ENCODE data around the gene GABBR2.
A peak's percentile ranks its signal among the peaks of the same experiment; 100 is the strongest.
"Not testable (repeated sequence)": the region's sequence is repeated elsewhere in the genome, so short reads cannot be mapped to it uniquely, and the experiment has no call there.

Gene GABBR2

DNA sequence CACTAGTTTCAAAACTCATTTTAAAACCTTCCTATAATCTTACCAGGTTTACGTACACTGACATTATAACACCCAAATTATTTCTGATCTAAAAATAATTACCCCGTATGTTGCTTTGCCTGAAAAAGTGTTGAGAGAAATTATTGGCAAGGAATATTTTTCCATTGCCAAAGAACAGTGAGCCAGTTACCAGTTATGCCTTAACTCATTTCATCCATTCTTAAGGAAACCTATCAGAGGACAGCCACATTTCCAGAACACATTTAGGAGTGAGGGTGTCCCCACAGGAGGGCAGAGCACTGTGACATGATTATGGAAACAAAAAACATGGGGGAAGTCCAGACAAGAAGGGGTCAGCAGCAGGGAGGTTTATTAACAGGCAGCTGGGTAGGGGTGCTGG is 52.2 kb downstream of the GABBR2 start:
- TF ChIP-seq, protein P1, sequence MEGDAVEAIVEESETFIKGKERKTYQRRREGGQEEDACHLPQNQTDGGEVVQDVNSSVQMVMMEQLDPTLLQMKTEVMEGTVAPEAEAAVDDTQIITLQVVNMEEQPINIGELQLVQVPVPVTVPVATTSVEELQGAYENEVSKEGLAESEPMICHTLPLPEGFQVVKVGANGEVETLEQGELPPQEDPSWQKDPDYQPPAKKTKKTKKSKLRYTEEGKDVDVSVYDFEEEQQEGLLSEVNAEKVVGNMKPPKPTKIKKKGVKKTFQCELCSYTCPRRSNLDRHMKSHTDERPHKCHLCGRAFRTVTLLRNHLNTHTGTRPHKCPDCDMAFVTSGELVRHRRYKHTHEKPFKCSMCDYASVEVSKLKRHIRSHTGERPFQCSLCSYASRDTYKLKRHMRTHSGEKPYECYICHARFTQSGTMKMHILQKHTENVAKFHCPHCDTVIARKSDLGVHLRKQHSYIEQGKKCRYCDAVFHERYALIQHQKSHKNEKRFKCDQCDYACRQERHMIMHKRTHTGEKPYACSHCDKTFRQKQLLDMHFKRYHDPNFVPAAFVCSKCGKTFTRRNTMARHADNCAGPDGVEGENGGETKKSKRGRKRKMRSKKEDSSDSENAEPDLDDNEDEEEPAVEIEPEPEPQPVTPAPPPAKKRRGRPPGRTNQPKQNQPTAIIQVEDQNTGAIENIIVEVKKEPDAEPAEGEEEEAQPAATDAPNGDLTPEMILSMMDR (conservative IDR thresholded peaks at IDR 0.05): no peak
- H3K27ac ChIP-seq: no peak overlapping the region

DNA sequence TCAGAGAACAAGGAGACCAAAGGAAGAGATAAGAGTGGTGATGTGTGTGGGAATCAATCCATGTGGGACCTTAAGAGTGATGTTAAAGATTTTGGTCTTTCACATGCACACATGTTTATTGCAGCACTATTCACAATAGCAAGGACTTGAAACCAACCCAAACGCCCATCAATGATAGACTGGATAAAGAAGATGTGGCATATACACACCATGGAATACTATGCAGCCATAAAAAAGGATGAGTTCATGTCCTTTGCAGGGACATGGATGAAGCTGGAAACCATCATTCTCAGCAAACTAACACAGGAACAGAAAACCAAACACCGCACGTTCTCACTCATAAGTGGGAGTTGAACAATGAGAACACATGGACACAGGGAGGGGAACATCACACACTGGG is 53.3 kb downstream of the GABBR2 start:
- not testable (repeated sequence) for H3K27ac ChIP-seq

DNA sequence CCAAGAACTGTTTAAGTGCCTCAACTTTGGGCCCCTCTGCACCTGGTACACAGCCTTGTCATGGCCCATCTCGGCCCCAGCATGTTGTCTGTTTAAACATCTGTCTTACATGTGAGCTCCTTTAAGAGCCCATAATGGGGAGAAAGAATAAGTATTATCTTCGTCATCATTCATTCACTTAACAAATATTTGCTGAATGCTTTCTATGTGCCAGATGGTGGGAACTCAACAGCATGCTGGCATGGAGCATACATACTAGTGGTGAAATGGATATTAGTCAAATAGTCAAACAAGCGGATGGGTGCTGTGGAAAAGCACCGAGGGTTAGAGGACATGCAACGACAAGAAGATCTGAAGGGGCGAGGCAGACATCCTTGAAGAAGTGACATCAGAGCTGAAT is 54.5 kb downstream of the GABBR2 start:
- H3K27ac ChIP-seq: no peak overlapping the region
- TF ChIP-seq, protein P1 (conservative IDR thresholded peaks at IDR 0.05): no peak

DNA sequence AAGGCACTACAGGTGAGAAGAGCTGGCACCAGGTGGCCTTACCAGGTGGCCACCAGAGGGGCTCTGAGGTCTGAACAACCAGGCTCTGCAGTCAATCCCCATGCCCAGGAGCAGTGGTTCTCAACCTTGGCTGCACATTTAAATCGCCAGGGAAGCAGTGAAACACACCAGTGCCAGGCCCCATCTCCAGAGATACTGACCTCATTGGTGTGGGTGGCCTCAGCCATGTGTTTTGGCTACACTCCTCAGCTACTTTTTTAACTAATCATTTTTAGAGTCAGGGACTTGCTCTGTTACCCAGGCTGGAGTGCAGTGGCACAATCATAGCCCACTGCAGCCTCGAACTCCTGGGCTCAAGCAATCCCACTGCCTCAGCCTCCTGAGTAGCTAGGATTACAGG is 56.0 kb downstream of the GABBR2 start:
- no peak overlapping the region for H3K27ac ChIP-seq
- TF ChIP-seq, protein P1 (conservative IDR thresholded peaks at IDR 0.05): no peak

DNA sequence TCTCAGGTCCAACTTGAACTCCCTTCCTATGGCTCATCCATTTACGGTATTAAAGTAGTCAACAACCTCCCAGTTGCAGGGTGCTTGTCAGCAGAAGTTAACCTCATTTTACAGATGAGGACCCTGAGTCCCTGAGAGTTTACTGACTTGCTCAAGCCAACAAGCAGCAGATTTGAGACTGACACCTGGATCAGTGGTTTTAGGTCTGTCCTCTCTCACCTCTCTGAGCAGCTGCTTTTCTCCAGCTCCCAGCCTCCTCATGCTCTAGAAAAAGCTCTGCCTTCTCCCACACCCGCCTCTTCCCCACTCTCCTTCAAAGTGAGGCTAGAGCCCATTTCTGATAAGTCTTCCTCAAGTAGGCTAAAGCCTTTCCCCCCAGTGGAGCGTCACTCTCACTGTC is 56.4 kb downstream of the GABBR2 start:
- no peak overlapping the region for H3K27ac ChIP-seq
- TF ChIP-seq, protein P1 (conservative IDR thresholded peaks at IDR 0.05): no peak

DNA sequence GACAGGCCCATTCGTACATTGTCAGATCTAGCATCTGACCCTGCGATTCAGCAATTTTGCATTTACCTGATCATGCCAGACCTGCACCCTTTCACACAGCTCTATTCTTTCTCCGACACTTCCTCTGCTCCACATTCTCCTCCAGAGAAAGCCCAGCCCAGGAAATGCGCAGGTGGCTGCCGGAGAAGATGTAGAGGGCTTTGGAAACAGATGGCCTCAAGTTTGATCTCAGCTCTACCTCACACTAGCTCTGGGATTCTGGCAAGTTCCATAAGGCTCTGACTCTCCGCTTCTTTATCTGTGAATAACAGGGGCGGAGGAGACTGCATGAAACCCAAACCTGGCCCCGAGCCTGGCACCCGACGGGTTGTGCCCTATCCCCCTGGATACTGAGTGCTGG is 61.5 kb downstream of the GABBR2 start:
- no peak overlapping the region for H3K27ac ChIP-seq

DNA sequence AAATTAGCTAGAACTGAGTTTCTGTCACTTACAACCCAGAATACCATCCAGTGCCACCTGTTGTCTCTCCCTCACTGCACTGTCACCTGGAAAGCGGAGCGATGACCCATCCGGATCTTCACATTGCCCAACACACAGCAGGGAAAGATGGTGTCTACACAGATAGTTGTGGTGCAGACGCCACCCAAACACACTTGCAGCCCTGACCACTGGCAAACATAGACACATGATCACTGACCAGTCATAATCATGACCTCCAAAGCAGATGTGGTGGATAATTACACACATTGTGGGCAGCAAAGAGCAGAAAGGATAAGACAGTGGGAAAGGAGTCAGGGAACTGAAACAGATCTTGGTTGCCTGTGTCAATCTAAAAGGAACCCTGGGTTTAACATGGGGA is 64.7 kb downstream of the GABBR2 start:
- TF ChIP-seq, protein P1 (conservative IDR thresholded peaks at IDR 0.05): no peak
- no peak overlapping the region for H3K27ac ChIP-seq

More for the DNA sequence above, 61.5 kb downstream of the GABBR2 start:
- TF ChIP-seq, protein P1 (conservative IDR thresholded peaks at IDR 0.05): no peak

DNA sequence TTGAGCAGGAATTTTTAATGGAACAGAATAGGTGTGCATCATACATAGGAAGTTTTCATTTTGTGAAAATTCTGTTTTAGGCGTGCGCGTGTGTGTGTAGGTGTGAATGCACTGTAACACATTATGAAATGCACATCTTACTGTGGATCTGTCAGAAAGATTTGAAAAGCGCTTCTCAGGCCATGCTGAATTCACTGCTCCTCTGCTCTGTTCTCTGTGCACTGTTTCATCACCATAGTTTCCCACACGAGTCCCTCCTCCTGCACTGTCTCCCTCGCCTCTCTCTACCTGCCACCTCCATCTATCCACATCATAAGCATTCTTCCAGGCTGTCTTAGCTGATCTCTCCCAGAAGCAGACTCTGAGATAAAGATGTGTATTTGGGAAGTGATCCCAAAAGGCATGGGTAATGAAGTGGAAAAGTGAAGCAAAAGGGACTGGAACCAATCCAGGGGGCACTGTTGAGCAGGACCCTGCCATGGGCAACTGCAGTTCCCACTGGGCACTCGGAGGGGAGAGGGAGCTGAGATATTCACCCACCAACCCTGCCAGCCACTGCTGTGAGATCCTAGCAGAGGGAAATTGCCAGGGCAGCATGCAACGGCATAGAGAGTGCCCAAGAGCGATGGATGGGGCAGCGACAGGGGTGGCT is 65.9 kb downstream of the GABBR2 start:
- TF ChIP-seq, protein P1 (conservative IDR thresholded peaks at IDR 0.05): peak; percentile 15; the same call in 1 of the 2 replicates
- H3K27ac ChIP-seq: no peak overlapping the region

Data from VCaP (cell line).